NCI-H2227 (cell line): Measurements from ENCODE around the gene ANO10.
"Not testable (repeated sequence)": the region's sequence is repeated elsewhere in the genome, so short reads cannot be mapped to it uniquely, and the experiment has no call there.

Experiments
- DNase-seq: peaks from one replicate; lab custom pipeline; 2025; ENCODE audit not compliant: unreplicated experiment; lab: John Stamatoyannopoulos, UW

Gene ANO10

DNA sequence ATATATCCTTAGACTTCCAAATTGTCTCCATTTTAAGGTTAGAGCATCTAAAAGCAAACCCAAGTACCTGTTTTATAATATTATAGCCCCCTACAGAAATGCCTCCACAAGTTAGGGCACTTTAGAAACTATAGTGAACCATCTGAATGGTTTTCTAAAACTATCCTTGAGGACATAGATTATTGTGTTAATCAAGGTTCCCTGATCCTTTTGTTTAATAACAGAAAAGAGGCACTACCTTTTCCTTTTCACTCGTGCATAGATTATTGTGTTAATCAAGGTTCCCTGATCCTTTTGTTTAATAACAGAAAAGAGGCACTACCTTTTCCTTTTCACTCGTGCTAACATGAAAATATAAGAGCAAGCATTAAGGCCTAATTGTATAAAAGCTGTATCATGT lies 143.0 kb downstream of the ANO10 start:
- not testable (repeated sequence) for DNase-seq

DNA sequence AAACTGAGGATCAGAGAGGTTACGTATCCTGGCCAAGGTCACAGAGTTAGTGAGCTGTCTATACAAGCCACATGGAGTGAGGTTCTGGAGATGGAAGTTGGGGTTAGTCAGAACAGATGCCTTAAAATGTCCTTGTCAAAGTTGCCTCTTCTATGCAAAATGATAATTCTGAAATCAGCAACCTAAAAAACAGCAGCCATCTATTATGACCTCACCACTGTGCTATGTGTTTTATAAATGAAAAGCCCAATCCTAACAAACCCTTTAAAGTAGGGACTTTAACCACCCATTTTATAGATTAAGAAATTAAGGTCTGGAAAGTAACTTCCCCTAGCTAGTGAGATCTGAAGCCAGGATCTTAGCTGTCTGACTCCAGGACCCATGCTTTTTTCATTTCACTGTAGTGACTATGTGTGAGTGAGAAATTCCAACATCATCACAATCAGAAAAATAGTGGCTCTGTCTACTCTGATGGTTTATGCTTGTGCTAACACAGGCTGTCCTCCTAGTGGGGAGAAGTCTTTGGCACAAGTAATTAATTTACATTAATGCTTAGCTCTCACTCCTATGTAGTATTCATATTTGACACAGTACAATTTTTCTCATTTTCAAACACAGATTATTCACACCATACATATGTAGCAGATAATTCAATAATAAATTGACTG lies 143.6 kb downstream of the ANO10 start:
- no peak for DNase-seq

GRCh38 chr3:43477600-43477999 lies 144.2 kb downstream of the ANO10 start:
- no peak for DNase-seq

- DNase-seq, result no peak
Observed at GRCh38 chr3:43473737-43474136, 148.1 kb downstream of the ANO10 start.

GRCh38 chr3:43473244-43473643 lies 148.6 kb downstream of the ANO10 start:
- no peak for DNase-seq

GRCh38 chr3:43468133-43468532 lies 153.7 kb downstream of the ANO10 start:
- DNase-seq, result no peak

GRCh38 chr3:43465109-43465508 lies 156.7 kb downstream of the ANO10 start:
- DNase-seq, result no peak

GRCh38 chr3:43462566-43462965 lies 159.2 kb downstream of the ANO10 start:
- not testable (repeated sequence) for DNase-seq

GRCh38 chr3:43461345-43461744 lies 160.5 kb downstream of the ANO10 start:
- no peak for DNase-seq

DNA sequence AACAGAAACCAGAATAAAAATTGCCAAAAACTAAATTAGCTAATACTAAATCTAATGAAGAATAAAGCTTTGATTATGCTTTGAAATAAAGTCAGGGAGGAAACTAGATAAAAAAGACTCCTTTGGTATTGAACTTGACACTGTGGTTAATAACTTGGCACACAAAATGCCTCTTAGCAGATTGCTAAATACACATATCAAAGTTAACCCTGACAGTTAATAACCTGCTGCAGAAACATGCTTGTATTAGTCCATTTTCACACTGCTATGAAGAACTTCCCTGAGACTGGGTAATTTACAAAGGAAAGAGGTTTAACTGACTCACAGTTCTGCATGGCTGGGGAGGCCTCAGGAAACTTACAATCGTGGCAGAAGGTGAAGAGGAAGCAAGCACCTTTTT lies 164.8 kb downstream of the ANO10 start:
- DNase-seq, result not testable (repeated sequence)

GRCh38 chr3:43455233-43455632 lies 166.6 kb downstream of the ANO10 start:
- DNase-seq, result no peak

GRCh38 chr3:43453981-43454380 lies 167.8 kb downstream of the ANO10 start:
- no peak for DNase-seq

- no peak for DNase-seq
Observed at GRCh38 chr3:43451670-43452254, 170.0 kb downstream of the ANO10 start.

- DNase-seq, result no peak
Observed at GRCh38 chr3:43448098-43448497, 173.7 kb downstream of the ANO10 start.

DNA sequence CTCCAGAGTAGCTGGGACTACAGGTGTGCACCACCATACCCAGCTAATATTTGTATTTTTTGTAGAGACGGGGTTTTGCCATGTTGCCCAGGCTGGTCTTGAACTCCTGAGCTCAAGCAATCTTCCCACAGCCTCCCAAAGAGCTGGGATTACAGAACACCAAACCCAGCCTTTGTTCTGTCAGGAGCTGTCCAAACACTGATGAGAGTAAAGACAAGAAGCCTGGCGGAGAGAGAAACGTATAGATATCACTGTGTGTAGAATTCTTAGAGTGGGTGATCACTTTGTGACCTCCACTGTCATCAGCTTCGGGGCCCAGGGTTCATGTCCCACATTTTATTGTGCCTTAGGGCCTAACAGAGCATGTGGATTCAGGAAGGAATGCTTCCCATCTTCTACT lies 176.0 kb downstream of the ANO10 start:
- DNase-seq, result no peak

DNA sequence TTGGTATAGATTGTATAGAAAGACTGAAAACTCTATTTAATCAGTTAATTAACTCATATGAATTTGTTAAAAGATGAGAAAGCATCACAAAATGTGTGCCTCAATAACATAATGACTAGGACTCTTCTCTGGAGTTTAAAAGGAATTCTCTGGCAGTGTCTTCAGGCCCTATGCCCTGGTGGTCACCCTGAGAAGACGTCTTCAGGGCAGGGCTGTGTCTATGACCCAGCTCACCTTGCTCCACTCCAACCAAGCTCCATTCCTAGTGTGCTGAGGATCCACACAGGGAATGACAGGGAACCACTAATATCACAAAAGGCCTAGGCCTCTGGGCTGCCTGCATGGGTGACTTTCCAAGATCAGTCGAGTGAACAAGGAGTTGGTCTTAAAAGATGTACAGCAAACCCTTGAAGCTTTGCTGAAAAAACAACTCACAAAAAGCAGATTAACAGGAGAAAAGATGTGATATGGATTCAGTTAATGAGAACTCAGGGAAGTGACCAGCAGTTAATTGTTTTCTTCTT lies 178.9 kb downstream of the ANO10 start:
- DNase-seq, result no peak

DNA sequence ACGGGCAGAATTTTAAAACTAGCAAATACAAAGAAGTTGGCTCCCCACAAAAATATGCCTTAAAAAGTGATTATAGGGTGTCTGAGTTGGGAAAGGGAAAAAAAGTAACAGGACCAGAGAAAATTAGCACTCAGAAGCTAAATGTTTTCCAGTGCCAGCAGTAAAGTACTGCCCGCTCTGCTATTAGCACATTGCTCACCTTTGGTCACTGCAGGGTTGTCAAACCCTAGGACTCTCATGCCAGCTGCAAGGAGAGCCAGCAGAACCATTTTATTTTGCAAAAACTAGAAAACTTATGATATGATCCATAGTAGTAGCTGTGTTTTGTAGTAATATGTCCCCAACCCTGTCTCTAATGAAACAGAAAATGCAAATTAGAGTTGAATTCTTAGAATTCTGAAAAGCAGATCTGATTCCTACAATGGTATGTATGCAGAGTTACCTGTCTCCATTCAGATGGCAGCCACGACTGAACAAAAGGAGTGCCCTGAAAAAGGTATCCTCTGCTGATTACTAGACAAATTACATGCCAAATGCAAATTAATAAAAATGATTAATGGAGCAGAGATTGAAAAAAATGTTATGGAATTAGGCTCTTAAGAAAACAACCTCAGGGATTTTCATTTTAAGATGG lies 185.2 kb downstream of the ANO10 start:
- DNase-seq, result no peak

DNA sequence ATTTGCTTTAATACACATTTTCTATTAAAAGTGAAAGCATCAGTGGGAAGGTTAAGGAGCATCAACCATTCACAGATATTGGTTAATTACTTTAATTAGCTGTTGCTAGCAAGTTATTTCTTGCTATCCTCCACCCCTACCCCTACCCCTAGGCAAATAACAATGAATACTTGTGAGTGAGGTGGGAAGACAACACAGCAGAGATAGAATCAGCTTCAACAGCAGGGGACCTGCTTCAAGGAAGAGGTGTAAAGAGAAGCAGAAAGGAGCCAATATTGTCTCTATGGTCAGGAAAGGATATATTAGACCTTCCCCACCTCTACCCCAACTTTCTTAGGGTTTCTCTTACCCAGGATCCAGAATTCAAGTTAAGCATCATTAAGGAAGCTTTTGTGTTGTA lies 186.1 kb downstream of the ANO10 start:
- DNase-seq, result no peak

- no peak for DNase-seq
Observed at GRCh38 chr3:43434431-43434830, 187.4 kb downstream of the ANO10 start.

GRCh38 chr3:43432462-43432861 lies 189.3 kb downstream of the ANO10 start:
- no peak for DNase-seq

- DNase-seq, result no peak
Observed at GRCh38 chr3:43426388-43426787, 195.4 kb downstream of the ANO10 start.

DNA sequence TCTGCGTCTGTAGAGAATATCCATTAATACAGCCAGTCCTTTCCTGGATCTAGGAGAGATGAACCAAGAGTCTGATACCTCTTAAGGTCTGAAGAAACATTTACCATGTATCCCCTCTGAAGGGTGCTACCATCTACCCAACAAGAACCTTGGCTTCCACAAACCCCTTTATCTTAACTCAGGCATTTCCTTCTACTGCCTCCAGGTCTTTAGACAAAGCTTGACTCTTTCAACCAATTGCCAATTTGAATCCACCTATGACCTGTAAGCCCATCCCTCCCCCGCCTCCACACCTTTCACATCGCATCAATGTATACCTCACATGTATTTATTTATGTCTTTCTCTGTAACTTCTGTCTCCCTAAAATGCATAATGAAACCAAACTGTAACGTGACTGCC lies 196.0 kb downstream of the ANO10 start:
- DNase-seq, result no peak
